ENCODE data around the gene RBM15B. TPM values are rescaled to one million over a fixed set of nuclear protein-coding genes. Genes with fewer than 3 reads are reported as not detected.
A peak's percentile ranks its signal among the peaks of the same experiment; 100 is the strongest.
"Not testable (repeated sequence)": the region's sequence is repeated elsewhere in the genome, so short reads cannot be mapped to it uniquely, and the experiment has no call there.

Gene RBM15B
- total RNA-seq = 49.4 and 51.0 TPM in 2 replicates

GRCh38 chr3:51391075-51391565 lies at the start of gene RBM15B:
Gene RBM15B (plus strand): TSS chr3:51391285. CDS start chr3:51391400, 115 bp downstream.
- DNase-seq = peak; percentile 98

- DNase-seq = no peak
These were observed 47.0 kb upstream of the RBM15B start for GRCh38 chr3:51343918-51344687.

DNA sequence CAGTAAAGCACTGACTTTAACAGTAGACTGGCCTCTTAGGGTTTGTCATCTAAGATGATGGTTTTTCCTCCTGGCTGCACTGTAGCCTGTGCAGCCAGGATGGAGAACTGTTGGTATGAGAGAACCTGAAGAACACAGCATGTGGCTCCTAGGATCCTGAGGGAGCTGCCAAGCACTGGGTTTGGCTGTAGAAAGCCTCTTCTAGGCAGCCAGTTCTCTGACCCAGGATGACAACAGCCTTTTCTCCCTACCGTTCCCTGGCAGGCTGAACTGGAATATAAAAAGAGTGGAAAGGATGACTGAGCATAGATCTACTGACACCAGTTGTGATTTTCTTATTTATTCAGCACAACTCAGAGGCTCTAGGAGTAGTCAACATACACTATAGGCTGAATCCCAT lies 40.3 kb upstream of the RBM15B start:
- no peak for DNase-seq

- no peak for DNase-seq
These were observed 38.0 kb upstream of the RBM15B start for GRCh38 chr3:51353131-51353530.

DNA sequence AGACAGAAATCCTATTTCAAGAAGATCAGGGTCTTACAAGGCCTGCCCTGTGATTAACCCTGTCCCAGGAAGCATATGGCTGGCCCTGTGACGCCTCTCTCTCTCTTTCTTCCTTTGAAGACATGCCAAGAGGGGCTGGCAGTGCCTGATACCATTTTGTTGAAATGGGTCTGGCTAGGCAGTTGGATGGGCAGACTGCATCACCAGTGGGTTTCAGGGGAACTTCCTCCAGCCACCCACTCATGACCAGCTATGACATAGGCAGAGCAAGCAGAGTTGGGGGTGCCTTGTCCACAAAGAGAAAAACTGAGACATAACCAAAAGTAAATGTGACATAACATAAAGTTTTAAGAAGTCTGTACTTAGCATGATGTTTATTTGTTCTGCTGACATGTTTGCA lies 37.4 kb upstream of the RBM15B start:
- no peak for DNase-seq

DNA sequence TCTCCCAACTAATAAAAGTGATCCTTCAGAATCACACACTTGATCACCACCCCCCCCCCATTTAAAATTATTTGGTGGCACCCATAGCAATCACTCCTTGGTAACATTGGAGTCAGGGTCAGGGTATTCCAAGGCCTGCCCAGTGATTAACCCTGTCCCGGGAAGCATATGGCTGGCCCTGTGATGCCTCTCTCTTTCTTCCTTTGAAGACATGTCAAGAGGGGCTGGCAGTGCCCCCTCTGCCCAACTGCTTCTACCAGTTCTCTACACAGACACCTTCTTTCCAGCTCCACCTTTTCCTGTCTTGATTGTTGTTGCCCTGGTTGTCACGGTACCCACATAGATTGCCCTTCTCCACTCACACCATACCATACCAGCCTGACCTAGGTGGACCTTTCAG lies 36.9 kb upstream of the RBM15B start:
- no peak for DNase-seq

GRCh38 chr3:51354731-51355615 lies 36.1 kb upstream of the RBM15B start:
- no peak for DNase-seq

DNA sequence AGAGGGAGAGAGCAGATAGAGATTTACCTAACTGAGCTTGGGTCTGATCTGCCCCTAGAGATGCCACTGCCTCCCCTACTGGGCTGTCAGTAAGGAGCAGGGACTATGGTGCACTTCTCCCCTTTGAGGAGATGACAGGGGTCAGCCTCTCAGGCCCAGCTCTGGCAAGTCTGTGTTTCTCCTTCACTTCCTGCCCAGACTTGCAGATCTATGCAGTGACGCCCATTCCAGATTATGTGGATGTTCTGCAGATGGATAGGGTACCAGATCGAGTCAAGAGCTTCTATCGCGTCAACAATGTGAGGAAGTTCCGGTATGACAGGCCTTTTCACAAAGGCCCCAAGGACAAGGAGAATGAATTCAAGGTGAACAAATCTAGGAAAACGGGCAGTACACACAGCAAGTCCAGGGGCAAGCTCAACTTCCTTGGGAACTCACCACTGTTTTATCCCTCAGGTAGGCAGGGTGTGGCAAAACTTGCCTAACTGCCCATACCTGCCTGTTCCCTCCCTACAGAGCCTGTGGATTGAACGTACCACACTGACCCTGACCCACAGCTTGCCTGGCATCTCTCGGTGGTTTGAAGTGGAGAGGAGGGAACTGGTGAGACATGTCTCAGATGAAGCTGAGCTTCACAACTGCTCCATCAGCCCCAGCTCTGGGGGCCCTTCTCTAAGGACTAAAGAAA lies 35.0 kb upstream of the RBM15B start:
- DNase-seq = no peak

GRCh38 chr3:51357856-51358255 lies 33.2 kb upstream of the RBM15B start:
- no peak for DNase-seq

GRCh38 chr3:51358981-51359380 lies 32.1 kb upstream of the RBM15B start:
- no peak for DNase-seq

- DNase-seq = no peak
These were observed 30.3 kb upstream of the RBM15B start for GRCh38 chr3:51360806-51361205.

DNA sequence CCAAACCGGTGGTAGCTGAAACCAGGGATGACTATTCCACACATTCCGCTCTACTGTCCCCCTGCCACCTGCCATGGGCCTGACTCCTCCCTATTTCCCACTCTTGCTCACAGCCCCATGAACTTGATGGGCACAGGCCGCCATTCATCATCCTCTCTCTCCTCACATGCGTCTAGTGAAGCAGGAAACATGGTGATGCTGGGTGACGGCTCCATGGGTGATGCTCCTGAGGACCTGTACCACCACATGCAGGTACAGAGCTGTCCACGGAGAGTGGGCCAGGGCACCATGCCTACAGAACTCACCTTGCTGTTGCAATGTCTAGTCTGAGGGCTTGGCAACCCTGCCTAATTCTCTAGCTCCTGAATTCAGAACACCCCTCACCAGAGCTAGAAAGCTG lies 29.3 kb upstream of the RBM15B start:
- DNase-seq = no peak

- no peak for DNase-seq
These were observed 28.6 kb upstream of the RBM15B start for GRCh38 chr3:51362476-51362875.

DNA sequence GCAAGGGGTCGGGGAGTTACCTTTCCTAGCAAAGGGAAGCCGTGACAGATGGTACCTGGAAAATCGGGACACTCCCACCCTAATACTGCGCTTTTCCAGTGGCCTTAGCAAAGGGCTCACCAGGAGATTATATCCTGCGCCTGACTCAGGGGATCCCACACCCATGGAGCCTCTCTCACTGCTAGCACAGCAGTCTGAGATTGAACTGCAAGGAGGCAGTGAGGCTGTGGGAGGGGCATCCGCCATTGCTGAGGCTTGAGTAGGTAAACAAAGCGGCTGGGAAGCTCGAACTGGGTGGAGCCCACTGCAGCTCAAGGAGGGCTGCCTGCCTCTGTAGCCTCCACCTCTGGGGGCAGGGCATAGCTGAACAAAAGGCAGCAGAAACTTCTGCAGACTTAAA lies 22.8 kb upstream of the RBM15B start:
- DNase-seq = not testable (repeated sequence)

DNA sequence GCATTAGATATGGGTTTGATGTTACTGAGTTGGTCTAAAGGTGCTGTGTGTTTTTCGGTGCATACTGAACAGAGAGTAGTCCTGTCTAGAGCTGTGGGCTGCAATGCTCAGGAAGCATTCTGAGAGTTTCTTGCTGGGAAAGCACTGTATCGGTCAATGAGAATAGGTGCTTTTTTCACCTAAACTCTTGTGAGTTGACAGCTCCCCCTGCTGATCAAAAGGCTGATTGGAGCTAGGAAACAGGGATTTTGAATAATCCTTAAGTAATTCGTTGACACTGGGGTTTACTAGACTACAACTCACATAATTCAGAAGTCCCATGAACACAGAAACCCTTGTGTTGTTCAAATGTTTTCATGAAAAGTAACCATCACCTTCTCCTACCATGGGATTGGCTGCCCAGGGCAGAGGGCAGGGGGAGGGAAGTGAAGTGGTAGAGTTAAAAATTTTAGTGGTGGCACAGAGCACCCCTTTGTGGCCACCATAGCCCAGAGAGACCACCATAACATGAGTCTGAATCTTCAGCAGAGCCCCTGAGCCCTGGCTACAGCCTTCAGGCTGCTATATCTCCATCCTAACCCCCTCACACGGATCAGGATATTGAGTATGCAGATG lies 19.0 kb upstream of the RBM15B start:
- DNase-seq = peak; percentile 86

GRCh38 chr3:51373658-51374421 lies 17.2 kb upstream of the RBM15B start:
- DNase-seq = no peak

GRCh38 chr3:51374456-51374855 lies 16.6 kb upstream of the RBM15B start:
- DNase-seq = no peak

DNA sequence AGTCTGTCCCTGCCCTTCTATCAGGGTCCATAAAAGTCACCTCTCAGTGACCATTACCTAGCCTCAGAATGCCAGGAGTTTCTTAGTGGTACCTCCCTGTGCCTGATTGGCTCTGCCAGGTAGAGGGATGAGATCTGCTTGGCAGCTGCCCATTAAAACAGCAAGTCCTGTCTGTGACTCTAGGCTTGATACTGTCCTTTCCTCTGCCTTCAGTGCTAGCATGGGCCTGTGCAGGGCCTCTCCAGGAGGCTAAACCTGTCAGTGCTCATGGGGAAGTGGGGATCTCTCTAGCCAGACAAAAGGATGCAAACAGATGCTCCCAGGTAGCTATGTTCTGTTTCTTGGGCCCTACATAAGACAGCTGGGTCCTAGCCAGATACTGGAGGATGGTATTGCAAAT lies 15.9 kb upstream of the RBM15B start:
- no peak for DNase-seq

- no peak for DNase-seq
These were observed 15.5 kb upstream of the RBM15B start for GRCh38 chr3:51375571-51375970.

- DNase-seq = no peak
These were observed 13.0 kb upstream of the RBM15B start for GRCh38 chr3:51378065-51378464.

GRCh38 chr3:51378726-51379125 lies 12.4 kb upstream of the RBM15B start:
- no peak for DNase-seq

DNA sequence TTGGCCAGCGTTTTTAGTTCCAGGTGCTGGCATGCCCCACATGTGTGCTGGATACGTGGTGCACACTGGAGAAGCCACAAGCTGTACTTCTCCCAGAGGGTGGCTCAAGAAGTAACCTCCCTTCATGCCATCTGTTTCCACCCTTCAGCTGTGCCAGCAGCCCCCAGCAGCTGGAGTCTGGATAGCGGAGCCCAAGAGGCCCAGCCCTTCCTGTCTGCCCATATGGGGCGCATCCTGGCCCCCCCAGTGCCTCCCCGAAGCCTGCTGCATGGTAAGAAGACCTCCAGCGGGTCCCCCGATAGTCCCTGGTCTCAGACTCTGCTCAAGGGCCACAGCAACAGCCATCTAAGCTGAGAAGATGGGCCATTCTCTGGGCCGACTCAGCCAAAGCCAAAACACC lies 11.8 kb upstream of the RBM15B start:
- DNase-seq = peak; percentile 37

Data from dermis blood vessel endothelial cell (primary cell).